Activated T-cell treated with anti-CD3 and anti-CD28 coated beads, Interleukin-2, amount 50 U/mL, for 4 hours (primary cell): Measurements from ENCODE around the gene NHP2. TPM values are rescaled to one million over a fixed set of nuclear protein-coding genes. Genes with fewer than 3 reads are reported as not detected.

ENCODE experiments used
- ATAC-seq, 2 donors: fragments of 200-7000 bp; cut with Tn5 transposase; one replicate each; pipeline ENCODE4 v1.10.0; 2021
- DNase-seq: peaks from one replicate; pipeline ENCODE4 v3.0.0-alpha.2; 2020
- H3K27me3 Mint-ChIP-seq: one replicate; pipeline ENCODE4 v1.8.0; 2021; ENCODE audit warnings: low read depth, mixed read lengths
- H3K36me3 Mint-ChIP-seq: one replicate; pipeline ENCODE4 v1.8.0; 2022; ENCODE audit warnings: mixed read lengths; ENCODE audit not compliant: insufficient read depth
- H3K4me1 Mint-ChIP-seq: one replicate; pipeline ENCODE4 v1.8.0; 2021; ENCODE audit warnings: low read depth, mixed read lengths
- H3K4me3 Mint-ChIP-seq: one replicate; pipeline ENCODE4 v1.8.0; 2021; ENCODE audit warnings: mild to moderate bottlenecking, moderate library complexity, mixed read lengths
- H3K9me3 Mint-ChIP-seq: one replicate; pipeline ENCODE4 v1.8.0; 2021; ENCODE audit warnings: mixed read lengths
- total RNA-seq, 3 donors: library from RNA; stranded (reverse); gene quantifications; one replicate each; pipeline ENCODE4 v1.2.1, GENCODE V29; 2021

NHP2 gene
- total RNA-seq, 3 donors from 2014 or later: 373 to 417 (median 409) TPM

GRCh38 chr5:178119915-178120606 lies 33.6 kb downstream of the NHP2 start:
- Mint-ChIP-seq H3K4me3 (no peak overlapping the region), H3K9me3 (no peaks in the 10 kb centered on the region), H3K36me3 (no peaks in the 10 kb centered on the region), H3K27me3 (no peaks in the 10 kb centered on the region), H3K4me1 (peaks cover 31% of the 10 kb centered on the region)
- ATAC-seq (no peak), DNase-seq (no peak)

DNA sequence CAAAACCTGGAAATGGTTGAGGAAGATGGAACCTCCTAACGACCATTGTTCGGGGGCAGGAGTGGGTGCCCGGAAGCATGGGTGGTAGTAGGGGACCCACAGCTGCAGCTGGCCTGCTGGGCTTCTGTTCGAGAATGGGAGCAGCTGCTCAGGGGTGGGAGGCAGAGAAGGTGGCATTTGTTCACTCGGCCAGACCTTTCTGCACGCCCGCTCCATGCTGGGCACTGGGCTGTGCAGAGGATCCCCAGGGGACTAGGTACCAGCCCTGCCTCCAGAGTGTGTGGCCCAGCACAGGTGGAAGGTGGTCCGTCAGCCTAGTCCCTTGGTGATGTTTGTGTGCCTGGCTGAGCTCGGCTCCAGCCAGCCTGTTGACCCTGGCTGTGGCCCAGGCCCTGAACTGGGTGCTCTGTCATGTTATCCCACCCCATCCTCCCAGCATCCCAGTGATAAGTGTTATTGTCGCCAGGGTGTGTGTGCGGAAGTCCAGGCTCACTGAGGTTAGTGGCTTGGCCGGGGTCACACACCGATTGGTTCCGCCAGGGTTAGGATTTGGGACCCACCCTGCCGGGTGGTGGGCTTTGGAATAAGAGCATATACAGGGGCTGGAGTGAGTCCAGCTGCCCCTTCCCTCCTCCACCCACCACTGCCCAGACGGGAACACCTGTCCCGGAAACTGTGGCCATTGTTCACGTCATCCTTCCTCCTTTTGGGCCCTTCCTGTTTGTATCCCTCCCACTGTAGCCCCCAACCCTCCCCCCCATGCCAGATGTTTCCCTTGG lies 35.6 kb downstream of the NHP2 start:
- no peak overlapping the region for H3K4me3 Mint-ChIP-seq
- peaks cover 42% of the 10 kb centered on the region for H3K4me1 Mint-ChIP-seq
- DNase-seq (no peak), ATAC-seq (no peak)
- H3K36me3 Mint-ChIP-seq: no peaks in the 10 kb centered on the region
- peaks cover 4% of the 10 kb centered on the region for H3K27me3 Mint-ChIP-seq
- H3K9me3 Mint-ChIP-seq: no peaks in the 10 kb centered on the region

GRCh38 chr5:178116143-178116885 lies 37.4 kb downstream of the NHP2 start:
- peak; percentile 63 for DNase-seq
- no peaks in the 10 kb centered on the region for H3K9me3 Mint-ChIP-seq
- peak; percentile 30 to 33 for ATAC-seq
- peaks cover 4% of the 10 kb centered on the region for H3K27me3 Mint-ChIP-seq
- H3K36me3 Mint-ChIP-seq: no peaks in the 10 kb centered on the region
- H3K4me1 Mint-ChIP-seq: peaks cover 43% of the 10 kb centered on the region
- H3K4me3 Mint-ChIP-seq: peak overlapping the region; percentile 46

DNA sequence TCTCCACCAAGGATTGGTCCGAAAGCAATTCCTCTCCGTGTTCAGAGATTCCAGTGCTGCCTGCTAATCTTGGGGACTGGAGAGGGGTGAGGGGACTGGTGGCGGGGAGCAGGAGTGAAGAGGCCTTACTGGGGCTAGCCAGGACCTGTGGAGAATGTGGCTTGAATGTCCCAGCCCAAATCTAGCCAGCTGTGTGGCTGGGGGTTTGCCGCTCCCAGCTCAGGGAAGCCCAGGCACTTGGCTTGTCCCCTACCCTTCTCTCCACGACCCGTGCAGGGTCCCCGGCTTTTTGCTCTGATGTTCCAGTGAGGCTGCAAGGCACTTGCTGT lies 37.9 kb downstream of the NHP2 start:
- ATAC-seq (no peak), DNase-seq (no peak)
- H3K4me3 Mint-ChIP-seq: peak overlapping the region; percentile 90
- H3K36me3 Mint-ChIP-seq: no peaks in the 10 kb centered on the region
- peaks cover 39% of the 10 kb centered on the region for H3K4me1 Mint-ChIP-seq
- no peaks in the 10 kb centered on the region for H3K9me3 Mint-ChIP-seq
- H3K27me3 Mint-ChIP-seq: peaks cover 4% of the 10 kb centered on the region

DNA sequence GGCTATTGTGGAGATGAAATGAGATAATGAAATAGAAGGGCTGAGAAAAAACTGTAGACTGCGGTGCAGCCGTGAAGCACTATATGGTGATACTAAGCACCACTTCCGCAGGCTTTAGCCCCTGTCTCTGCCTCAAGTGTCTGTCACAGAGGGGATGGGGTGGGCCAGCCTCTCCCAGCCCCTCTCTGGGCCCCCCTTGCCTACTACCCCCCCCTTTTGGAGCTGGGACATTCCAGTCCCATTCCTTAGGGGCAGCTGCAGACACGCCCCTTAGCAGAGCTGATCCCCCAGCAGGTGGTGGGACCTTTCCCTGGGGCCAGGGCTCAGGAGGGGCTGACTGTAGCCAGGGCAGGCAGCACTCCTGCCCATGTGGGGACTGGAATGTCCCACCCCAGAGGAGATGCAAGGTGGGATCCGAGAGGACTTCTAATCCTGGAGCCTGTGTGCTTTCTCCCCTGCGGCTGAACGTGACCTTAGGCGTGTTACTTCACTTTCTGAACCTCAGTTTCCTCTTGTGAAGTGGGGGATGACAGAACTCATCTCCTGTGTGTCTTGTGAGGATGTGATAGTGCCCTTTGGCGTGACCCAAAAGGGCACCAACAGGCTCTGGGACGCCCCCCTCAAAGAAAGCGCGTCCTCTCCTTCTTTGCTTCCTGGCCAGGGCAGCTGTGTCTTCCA lies 38.4 kb downstream of the NHP2 start:
- peak overlapping the region; percentile 90 for H3K4me3 Mint-ChIP-seq
- DNase-seq: no peak
- H3K27me3 Mint-ChIP-seq: peaks cover 4% of the 10 kb centered on the region
- peaks cover 36% of the 10 kb centered on the region for H3K4me1 Mint-ChIP-seq
- ATAC-seq: peak in 1 of 2 donors; percentile 15
- H3K9me3 Mint-ChIP-seq: no peaks in the 10 kb centered on the region
- H3K36me3 Mint-ChIP-seq: no peaks in the 10 kb centered on the region

DNA sequence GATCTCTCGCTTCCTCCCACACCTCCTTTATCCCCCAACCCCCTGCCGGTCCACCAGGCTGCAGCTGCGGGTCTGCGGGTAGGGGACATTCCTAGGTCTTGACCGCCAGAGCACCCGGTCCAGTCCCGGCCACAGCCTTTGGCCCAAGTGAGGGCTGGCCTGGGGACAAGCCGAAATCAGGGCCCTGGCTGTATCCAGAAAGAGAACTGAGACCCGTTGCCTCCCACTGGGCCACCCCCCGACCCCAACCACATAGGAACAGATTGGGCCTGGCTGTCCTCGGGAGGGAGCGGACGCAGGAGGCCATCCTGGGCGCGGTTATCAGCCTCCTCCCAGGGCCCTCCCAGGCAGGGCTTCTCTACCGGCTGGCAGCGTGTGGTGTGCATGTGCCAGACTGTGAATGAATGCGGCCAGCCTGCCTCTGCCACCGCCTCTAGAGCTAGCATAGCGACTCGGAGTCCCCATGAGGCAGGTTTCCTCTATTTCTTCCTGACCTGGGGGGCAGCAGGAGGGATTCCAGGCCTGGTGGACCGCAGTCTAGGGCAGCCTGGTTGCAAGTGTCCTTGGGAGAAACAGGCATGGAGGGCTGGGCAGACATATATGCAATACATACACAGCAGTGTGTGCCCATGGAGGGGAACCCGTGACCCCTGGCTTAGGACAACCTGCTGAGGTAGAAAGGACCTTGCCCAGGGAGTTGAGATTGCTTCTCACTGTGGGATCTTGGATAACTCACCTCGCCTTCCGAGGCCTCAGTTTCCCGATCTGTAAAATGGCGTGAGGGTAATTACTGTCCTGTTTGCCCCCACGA lies 39.2 kb downstream of the NHP2 start:
- Mint-ChIP-seq H3K27me3 (peaks cover 4% of the 10 kb centered on the region), H3K36me3 (no peaks in the 10 kb centered on the region), H3K4me3 (peak overlapping the region; percentile 90), H3K9me3 (no peaks in the 10 kb centered on the region), H3K4me1 (peaks cover 36% of the 10 kb centered on the region)
- ATAC-seq: peak in 1 of 2 donors; percentile 26
- peak; percentile 51 for DNase-seq

GRCh38 chr5:178113841-178114324 lies 39.8 kb downstream of the NHP2 start:
- no peaks in the 10 kb centered on the region for H3K36me3 Mint-ChIP-seq
- peak; percentile 21 for DNase-seq
- H3K4me3 Mint-ChIP-seq: peak overlapping the region; percentile 90
- ATAC-seq: peak; percentile 27 to 32
- H3K9me3 Mint-ChIP-seq: no peaks in the 10 kb centered on the region
- H3K27me3 Mint-ChIP-seq: peaks cover 4% of the 10 kb centered on the region
- peaks cover 36% of the 10 kb centered on the region for H3K4me1 Mint-ChIP-seq

DNA sequence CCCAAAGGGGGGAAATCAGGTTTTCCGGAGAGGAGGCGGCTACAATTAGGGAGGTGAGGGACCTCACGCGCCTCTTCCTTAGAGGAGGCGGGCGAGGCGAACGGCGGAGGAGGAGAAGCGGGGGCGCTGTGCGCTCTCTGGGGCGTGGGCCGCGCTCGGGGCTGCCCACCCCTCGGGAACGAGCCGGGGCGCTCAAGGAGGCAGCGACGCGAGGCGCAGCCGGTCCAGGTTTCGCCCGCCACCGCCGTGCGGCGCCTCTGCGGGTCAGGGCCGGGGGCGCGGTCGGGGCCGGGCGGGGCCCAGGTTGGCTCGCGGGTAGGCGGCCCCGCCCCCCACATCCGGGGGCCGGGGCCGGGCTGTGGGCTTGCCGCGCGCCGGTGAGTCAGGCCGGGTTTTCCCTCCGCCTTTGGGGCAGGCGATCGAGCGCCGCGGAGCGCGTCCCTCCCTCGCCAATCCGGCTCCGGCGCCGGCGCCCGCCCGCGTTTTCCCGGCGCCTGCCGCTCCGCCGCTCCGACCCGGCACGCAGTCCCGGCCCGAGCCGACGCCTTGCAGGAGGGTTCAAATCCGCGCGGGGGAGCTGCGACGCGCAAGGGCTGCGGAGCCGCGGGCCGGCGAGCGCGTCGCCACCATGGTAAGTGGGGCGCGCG lies 40.4 kb downstream of the NHP2 start, which contains the start of gene N4BP3:
Gene N4BP3 (plus strand): TSS at position 392 of the 647 bp plus-strand sequence. CDS start 6,052 bp downstream, outside the sequence.
- ATAC-seq (peak; percentile 81 to 85), DNase-seq (peak; percentile 82)
- no peaks in the 10 kb centered on the region for H3K9me3 Mint-ChIP-seq
- H3K4me3 Mint-ChIP-seq: peak within 1 kb of the TSS; percentile 90
- H3K4me1 Mint-ChIP-seq: peaks cover 36% of the 10 kb centered on the region
- no peaks in the 10 kb centered on the region for H3K36me3 Mint-ChIP-seq
- peaks cover 4% of the 10 kb centered on the region for H3K27me3 Mint-ChIP-seq

DNA sequence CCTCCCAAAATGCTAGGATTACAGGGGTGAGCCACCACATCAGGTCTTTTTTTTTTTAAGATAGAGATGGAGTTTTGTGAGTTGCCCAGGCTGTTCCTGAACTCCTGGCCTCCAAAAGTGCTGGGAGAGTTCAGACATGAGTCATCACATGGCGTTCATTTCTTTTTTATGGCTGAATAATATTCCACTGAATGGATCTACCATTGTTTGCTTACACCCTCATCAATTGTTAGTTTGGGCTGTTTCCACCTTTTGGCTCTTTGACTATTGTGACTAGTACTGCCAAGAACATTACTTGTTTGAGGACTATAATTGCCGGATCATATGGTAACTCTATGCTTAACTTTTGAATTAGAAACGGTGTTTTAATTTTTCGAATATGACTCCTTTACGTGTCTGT lies 41.1 kb downstream of the NHP2 start:
- Mint-ChIP-seq H3K4me1 (peaks cover 36% of the 10 kb centered on the region), H3K27me3 (peaks cover 4% of the 10 kb centered on the region), H3K4me3 (peak overlapping the region; percentile 83), H3K36me3 (no peaks in the 10 kb centered on the region), H3K9me3 (no peaks in the 10 kb centered on the region)
- DNase-seq (no peak), ATAC-seq (no peak)

GRCh38 chr5:178111925-178112324 lies 41.8 kb downstream of the NHP2 start:
- Mint-ChIP-seq H3K36me3 (no peaks in the 10 kb centered on the region), H3K4me3 (no peak overlapping the region), H3K4me1 (peaks cover 34% of the 10 kb centered on the region), H3K9me3 (no peaks in the 10 kb centered on the region), H3K27me3 (peaks cover 4% of the 10 kb centered on the region)
- DNase-seq (no peak), ATAC-seq (no peak)

- DNase-seq (no peak), ATAC-seq (no peak)
- peaks cover 4% of the 10 kb centered on the region for H3K27me3 Mint-ChIP-seq
- no peaks in the 10 kb centered on the region for H3K9me3 Mint-ChIP-seq
- no peak overlapping the region for H3K4me3 Mint-ChIP-seq
- H3K36me3 Mint-ChIP-seq: no peaks in the 10 kb centered on the region
- H3K4me1 Mint-ChIP-seq: peaks cover 20% of the 10 kb centered on the region
Measured at GRCh38 chr5:178110511-178110910, 43.2 kb downstream of the NHP2 start.

- H3K4me3 Mint-ChIP-seq: no peak overlapping the region
- ATAC-seq: no peak
Measured at GRCh38 chr5:178108966-178109365, 44.7 kb downstream of the NHP2 start.

DNA sequence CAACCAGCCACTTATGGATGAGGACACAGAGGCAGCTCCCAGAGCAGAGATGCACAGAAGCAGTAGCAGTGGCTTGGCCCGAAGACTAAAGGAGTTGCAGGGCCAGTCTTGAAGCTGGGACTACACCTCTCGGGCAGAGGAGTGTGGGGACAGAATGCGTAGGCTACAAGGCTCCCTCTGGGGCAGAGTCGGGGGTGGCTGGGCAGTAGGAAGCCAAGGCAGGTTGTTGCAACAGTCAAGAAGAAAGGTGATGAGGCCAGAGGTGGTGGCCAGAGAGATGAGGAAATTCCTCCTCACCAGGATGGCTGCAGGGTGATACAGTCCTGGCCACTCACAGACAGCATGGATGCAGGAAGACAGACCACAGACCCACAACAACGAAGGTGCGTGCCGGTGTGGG lies 45.2 kb downstream of the NHP2 start:
- H3K4me1 Mint-ChIP-seq: peaks cover 15% of the 10 kb centered on the region
- ATAC-seq: no peak
- H3K9me3 Mint-ChIP-seq: no peaks in the 10 kb centered on the region
- no peaks in the 10 kb centered on the region for H3K27me3 Mint-ChIP-seq
- no peak overlapping the region for H3K4me3 Mint-ChIP-seq
- no peak for DNase-seq
- no peaks in the 10 kb centered on the region for H3K36me3 Mint-ChIP-seq

More at GRCh38 chr5:178108966-178109365, 44.7 kb downstream of the NHP2 start:
- no peak for DNase-seq
- Mint-ChIP-seq H3K36me3 (no peaks in the 10 kb centered on the region), H3K9me3 (no peaks in the 10 kb centered on the region), H3K27me3 (no peaks in the 10 kb centered on the region), H3K4me1 (peaks cover 12% of the 10 kb centered on the region)
